Karpas-422 (cell line): ENCODE measurements around the gene SLCO1B1. TPM values are rescaled to one million over a fixed set of nuclear protein-coding genes. Genes with fewer than 3 reads are reported as not detected.

Experiments used
- total RNA-seq: library from RNA; depleted of rRNA; stranded (reverse); fragments of >200 nt; shearing (Covaris generic); gene quantifications from 2 replicates; pipeline ENCODE4 v1.2.3, GENCODE V29; 2014; ENCODE audit warnings: low replicate concordance; rRNA removed

Gene SLCO1B1
- total RNA-seq, 1 experiment from 2014 or later, result not detected

Other genes starting within 250 kb of the SLCO1B1 start
- not detected in 2 replicates for gene SLCO1A2, start 203.7 kb downstream of the SLCO1B1 start, total RNA-seq
- not detected in 2 replicates for gene IAPP, start 241.7 kb downstream of the SLCO1B1 start, total RNA-seq